HepG2 (cell line): Measurements from ENCODE around the gene MT4. TPM values are rescaled to one million over a fixed set of nuclear protein-coding genes. Genes with fewer than 3 reads are reported as not detected.
A peak's percentile ranks its signal among the peaks of the same experiment; 100 is the strongest.

Source experiments
- ARID5B ChIP-seq: IDR thresholded peaks from 2 replicates; pipeline ENCODE4 v1.4.0; 2020; ENCODE audit warnings: mild to moderate bottlenecking, missing genetic modification reagents
- CEBPG ChIP-seq: IDR thresholded peaks from 2 replicates; pipeline ENCODE4 v1.6.1; 2016
- DRAP1 ChIP-seq: IDR thresholded peaks from 2 replicates; pipeline ENCODE4 v1.6.1; 2016; ENCODE audit warnings: missing genetic modification reagents, missing compliant biosample characterization
- FOXC1 ChIP-seq: sonication (generic); formaldehyde crosslinking; IDR thresholded peaks from 2 replicates; pipeline ENCODE4 v1.8.0; 2022; ENCODE audit warnings: mild to moderate bottlenecking, missing genetic modification reagents, borderline replicate concordance
- HBP1 ChIP-seq: IDR thresholded peaks from 2 replicates; pipeline ENCODE4 v1.6.1; 2016; ENCODE audit warnings: low read depth, control low read depth
- MED8 ChIP-seq: sonication (generic); formaldehyde crosslinking; IDR thresholded peaks from 2 replicates; pipeline ENCODE4 v1.8.1; 2023; ENCODE audit warnings: mild to moderate bottlenecking, missing genetic modification reagents; ENCODE audit not compliant: insufficient replicate concordance
- POLR2G ChIP-seq: fragments of 200-400 bp; formaldehyde crosslinking; IDR thresholded peaks from 2 replicates; pipeline ENCODE4 v1.6.1; 2018; ENCODE audit warnings: mild to moderate bottlenecking, low read depth, low read length, moderate library complexity
- PRDM15 ChIP-seq: sonication (generic); formaldehyde crosslinking; IDR thresholded peaks from 2 replicates; pipeline ENCODE4 v1.4.0; 2020; ENCODE audit warnings: missing genetic modification reagents
- SMC3 ChIP-seq: IDR thresholded peaks from 2 replicates; pipeline ENCODE4 v1.6.1; 2011; ENCODE audit warnings: low read length, improper control_type of control experiment
- TMF1 ChIP-seq: sonication (generic); formaldehyde crosslinking; IDR thresholded peaks from 2 replicates; pipeline ENCODE4 v1.8.1; 2022; ENCODE audit warnings: low read depth, missing genetic modification reagents
- ZBTB26 ChIP-seq: IDR thresholded peaks from 2 replicates; pipeline ENCODE4 v1.6.1; 2016; ENCODE audit warnings: missing compliant biosample characterization, missing genetic modification reagents, borderline replicate concordance
- ZNF607 ChIP-seq: sonication (generic); formaldehyde crosslinking; IDR thresholded peaks from 2 replicates; pipeline ENCODE4 v1.5.1; 2020; ENCODE audit warnings: missing genetic modification reagents, mild to moderate bottlenecking, borderline replicate concordance
- ZNF687 ChIP-seq: sonication (generic); formaldehyde crosslinking; IDR thresholded peaks from 2 replicates; pipeline ENCODE4 v1.5.1; 2020; ENCODE audit warnings: mild to moderate bottlenecking, missing genetic modification reagents, moderate library complexity
- polyA plus RNA-seq, 8 experiments: library from polyadenylated mRNA; depleted of rRNA in 3 of 8; stranded (reverse) in 7 of 8; unstranded in 1 of 8; fragments of >200 nt; fragmentation: Illumina TruSeq in 4 of 8; extraction: Trizol in 4 of 8; gene quantifications; 2 replicates each; pipeline versions ENCODE4 v1.2.1 to v1.2.3, GENCODE V29; 2011 to 2016; ENCODE audit warnings: low read depth in 4 of 8, missing spikeins in 1 of 8, mixed read lengths in 1 of 8; ENCODE audit not compliant: insufficient read depth in 1 of 8
- total RNA-seq, 5 experiments: library from RNA; depleted of rRNA; stranded (reverse); fragments of >200 nt; fragmentation: Illumina TruSeq; extraction: Trizol; gene quantifications; 2 replicates each; pipeline ENCODE4 v1.2.3, GENCODE V29; 2016; ENCODE audit warnings: low read depth in 1 of 5

The MT4 gene
- total and polyA plus RNA-seq, 2 of the 13 experiments (the other 11 are each of a cell fraction or from before 2014, with no cell fraction given): not detected

- TF ChIP-seq ZNF687 (peak; percentile 18; the same call in 1 of the 2 replicates), HBP1 (CRISPR knock-in tag) (0 out of 2 replicates have a peak, but pooled peaks have one; percentile 41), SMC3 (peak; percentile 97), ZBTB26 (peak; percentile 57; the same call in 1 of the 2 replicates), TMF1 (CRISPR knock-in tag) (no peak), DRAP1 (0 out of 2 replicates have a peak, but pooled peaks have one; percentile 34), MED8 (CRISPR knock-in tag) (no peak), CEBPG (CRISPR knock-in tag) (0 out of 2 replicates have a peak, but pooled peaks have one; percentile 10), ZNF607 (no peak), FOXC1 (no peak), ARID5B (peak; percentile 63), POLR2G (no peak), PRDM15 (CRISPR knock-in tag) (no peak)
These were observed 38.7 kb downstream of the MT4 start (continued) for GRCh38 chr16:56603589-56603988.
